K562 (cell line): Measurements from ENCODE around the gene AGL. TPM values are rescaled to one million over a fixed set of nuclear protein-coding genes. Genes with fewer than 3 reads are reported as not detected.

ENCODE experiments used
- ASH1L ChIP-seq: fragments of 450-650 bp; IDR thresholded peaks from 2 replicates; pipeline ENCODE4 v1.6.1; 2018; ENCODE audit warnings: borderline replicate concordance, mild to moderate bottlenecking, low read depth; ENCODE audit not compliant: partially characterized antibody
- ATF1 ChIP-seq, 2 experiments: fragments of 450-650 bp in 1 of 2; IDR thresholded peaks; 2 replicates each; pipeline ENCODE4 v1.6.1; 2016; ENCODE audit warnings: missing compliant biosample characterization in 1 of 2, missing genetic modification characterization in 1 of 2
- CBFA2T3 ChIP-seq: fragments of 450-650 bp; IDR thresholded peaks from 2 replicates; pipeline ENCODE4 v1.6.1; 2017
- CBX1 ChIP-seq: sonication (generic); IDR thresholded peaks from 2 replicates; pipeline ENCODE4 v1.6.1; 2016; ENCODE audit warnings: antibody characterized with exemption, low read depth, mild to moderate bottlenecking
- DPF2 ChIP-seq: fragments of 450-650 bp; IDR thresholded peaks from 2 replicates; pipeline ENCODE4 v1.6.1; 2016
- ELF1 ChIP-seq: fragments of 200-800 bp; sonication (Bioruptor generic); IDR thresholded peaks from 2 replicates; pipeline ENCODE4 v1.6.1; 2016; ENCODE audit warnings: missing genetic modification characterization, missing compliant biosample characterization
- KAT7 ChIP-seq: sonication (generic); formaldehyde crosslinking; IDR thresholded peaks from 2 replicates; pipeline ENCODE4 v1.8.0; 2022; ENCODE audit warnings: missing genetic modification reagents, mild to moderate bottlenecking, borderline replicate concordance
- KLF1 ChIP-seq: fragments of 450-650 bp; IDR thresholded peaks from 2 replicates; pipeline ENCODE4 v1.6.1; 2016; ENCODE audit warnings: missing genetic modification characterization, missing compliant biosample characterization
- MCM3 ChIP-seq: fragments of 450-650 bp; IDR thresholded peaks from 2 replicates; pipeline ENCODE4 v1.6.1; 2016
- MNT ChIP-seq, 2 experiments: fragments of 450-650 bp; conservative IDR thresholded peaks; 2 replicates each; pipeline ENCODE4 v1.6.1; 2017; ENCODE audit warnings: mild to moderate bottlenecking in 2 of 2, moderate library complexity in 2 of 2
- NCOR1 ChIP-seq: fragments of 450-650 bp; IDR thresholded peaks from 2 replicates; pipeline ENCODE4 v1.6.1; 2016; ENCODE audit warnings: mild to moderate bottlenecking, moderate library complexity
- NFIC ChIP-seq: fragments of 450-650 bp; IDR thresholded peaks from 2 replicates; pipeline ENCODE4 v1.6.1; 2017; ENCODE audit warnings: mild to moderate bottlenecking, inconsistent platforms
- SIRT6 ChIP-seq: IDR thresholded peaks from one replicate; pipeline ENCODE4 v1.6.1; 2012; ENCODE audit warnings: low read depth, mild to moderate bottlenecking, control low read depth, inconsistent platforms, low read length, moderate library complexity
- YBX1 ChIP-seq: fragments of 450-650 bp; IDR thresholded peaks from 2 replicates; pipeline ENCODE4 v1.7.1; 2016; ENCODE audit warnings: mild to moderate bottlenecking
- ZNF445 ChIP-seq: fragments of 250-450 bp; sonication (Bioruptor Pico); IDR thresholded peaks from 2 replicates; pipeline ENCODE4 v1.4.0; 2020; ENCODE audit warnings: low read depth, mild to moderate bottlenecking, moderate library complexity
- ZNF699 ChIP-seq: fragments of 250-450 bp; sonication (Bioruptor Pico); IDR thresholded peaks from 2 replicates; pipeline ENCODE4 v1.8.0; 2021; ENCODE audit warnings: mild to moderate bottlenecking, moderate library complexity; ENCODE audit not compliant: insufficient replicate concordance
- polyA plus RNA-seq, 8 experiments: library from polyadenylated mRNA; depleted of rRNA in 4 of 8; stranded (reverse) in 5 of 8; unstranded in 3 of 8; fragments of >200 nt; fragmentation: Nextera tagmentation in 2 of 8; fragmentation: Illumina TruSeq in 1 of 8; extraction: Ambion mirVana in 2 of 8; extraction: Trizol in 1 of 8; gene quantifications; 2 replicates each; pipeline versions ENCODE4 v1.2.1 to v1.2.3, GENCODE V29; 2011 to 2014; ENCODE audit warnings: inconsistent platforms in 1 of 8, missing spikeins in 1 of 8
- total RNA-seq, 7 experiments: library from RNA; depleted of rRNA in 6 of 7; stranded (reverse); fragments of >200 nt in 6 of 7; fragmentation: Illumina TruSeq in 2 of 7; extraction: Trizol in 2 of 7; gene quantifications; 2 replicates each; pipeline versions ENCODE4 v1.2.1 to v1.2.3, GENCODE V29; 2011 to 2021; ENCODE audit warnings: low replicate concordance in 1 of 7
- TF ChIP-seq, protein P1 (sequence below): fragments of 250-450 bp; sonication (Bioruptor Pico); IDR thresholded peaks from 2 replicates; pipeline ENCODE4 v1.5.0; 2020; ENCODE audit warnings: mild to moderate bottlenecking, borderline replicate concordance
- TF ChIP-seq, protein P2 (sequence below): IDR thresholded peaks from 2 replicates; pipeline ENCODE4 v1.6.1; 2011; ENCODE audit warnings: borderline replicate concordance, low read depth, mild to moderate bottlenecking, moderate library complexity, low read length; ENCODE audit not compliant: insufficient read depth, poor library complexity, severe bottlenecking
- TF ChIP-seq, protein P3 (sequence below): fragments of 450-650 bp; conservative IDR thresholded peaks from 2 replicates; pipeline ENCODE4 v1.6.1; 2016; ENCODE audit warnings: missing genetic modification characterization, low read depth, mild to moderate bottlenecking, missing compliant biosample characterization, moderate library complexity

AGL gene
- total and polyA plus RNA-seq, 9 of the 15 experiments (the other 6 are each of a cell fraction or from before 2014, with no cell fraction given) = 6.3 to 20.4 (median 12.4) TPM

- TF ChIP-seq ZNF699 (CRISPR knock-in tag) (no peak), YBX1 (no peak), DPF2 (no peak), MCM3 (no peak), ELF1 (tag) (no peak), KLF1 (tag) (no peak), NCOR1 (no peak), SIRT6 (no peak), ZNF445 (CRISPR knock-in tag) (no peak), MNT (conservative IDR thresholded peaks at IDR 0.05) (peak in 1 of 2 experiments; percentile 70; a peak in 1 of 4 replicates), KAT7 (CRISPR knock-in tag) (no peak), CBX1 (no peak), CBFA2T3 (no peak), NFIC (0 out of 2 replicates have a peak, but pooled peaks have one; percentile 2), ASH1L (no peak), ATF1 (CRISPR knock-in tag; IDR thresholded peaks at IDR 0.05) (no peak), ATF1 (tag; IDR thresholded peaks at IDR 0.05) (no peak)
- TF ChIP-seq, protein P1, sequence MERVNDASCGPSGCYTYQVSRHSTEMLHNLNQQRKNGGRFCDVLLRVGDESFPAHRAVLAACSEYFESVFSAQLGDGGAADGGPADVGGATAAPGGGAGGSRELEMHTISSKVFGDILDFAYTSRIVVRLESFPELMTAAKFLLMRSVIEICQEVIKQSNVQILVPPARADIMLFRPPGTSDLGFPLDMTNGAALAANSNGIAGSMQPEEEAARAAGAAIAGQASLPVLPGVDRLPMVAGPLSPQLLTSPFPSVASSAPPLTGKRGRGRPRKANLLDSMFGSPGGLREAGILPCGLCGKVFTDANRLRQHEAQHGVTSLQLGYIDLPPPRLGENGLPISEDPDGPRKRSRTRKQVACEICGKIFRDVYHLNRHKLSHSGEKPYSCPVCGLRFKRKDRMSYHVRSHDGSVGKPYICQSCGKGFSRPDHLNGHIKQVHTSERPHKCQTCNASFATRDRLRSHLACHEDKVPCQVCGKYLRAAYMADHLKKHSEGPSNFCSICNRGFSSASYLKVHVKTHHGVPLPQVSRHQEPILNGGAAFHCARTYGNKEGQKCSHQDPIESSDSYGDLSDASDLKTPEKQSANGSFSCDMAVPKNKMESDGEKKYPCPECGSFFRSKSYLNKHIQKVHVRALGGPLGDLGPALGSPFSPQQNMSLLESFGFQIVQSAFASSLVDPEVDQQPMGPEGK (CRISPR knock-in tag) = no peak
- TF ChIP-seq, protein P2, sequence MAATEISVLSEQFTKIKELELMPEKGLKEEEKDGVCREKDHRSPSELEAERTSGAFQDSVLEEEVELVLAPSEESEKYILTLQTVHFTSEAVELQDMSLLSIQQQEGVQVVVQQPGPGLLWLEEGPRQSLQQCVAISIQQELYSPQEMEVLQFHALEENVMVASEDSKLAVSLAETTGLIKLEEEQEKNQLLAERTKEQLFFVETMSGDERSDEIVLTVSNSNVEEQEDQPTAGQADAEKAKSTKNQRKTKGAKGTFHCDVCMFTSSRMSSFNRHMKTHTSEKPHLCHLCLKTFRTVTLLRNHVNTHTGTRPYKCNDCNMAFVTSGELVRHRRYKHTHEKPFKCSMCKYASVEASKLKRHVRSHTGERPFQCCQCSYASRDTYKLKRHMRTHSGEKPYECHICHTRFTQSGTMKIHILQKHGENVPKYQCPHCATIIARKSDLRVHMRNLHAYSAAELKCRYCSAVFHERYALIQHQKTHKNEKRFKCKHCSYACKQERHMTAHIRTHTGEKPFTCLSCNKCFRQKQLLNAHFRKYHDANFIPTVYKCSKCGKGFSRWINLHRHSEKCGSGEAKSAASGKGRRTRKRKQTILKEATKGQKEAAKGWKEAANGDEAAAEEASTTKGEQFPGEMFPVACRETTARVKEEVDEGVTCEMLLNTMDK = no peak
- TF ChIP-seq, protein P3, sequence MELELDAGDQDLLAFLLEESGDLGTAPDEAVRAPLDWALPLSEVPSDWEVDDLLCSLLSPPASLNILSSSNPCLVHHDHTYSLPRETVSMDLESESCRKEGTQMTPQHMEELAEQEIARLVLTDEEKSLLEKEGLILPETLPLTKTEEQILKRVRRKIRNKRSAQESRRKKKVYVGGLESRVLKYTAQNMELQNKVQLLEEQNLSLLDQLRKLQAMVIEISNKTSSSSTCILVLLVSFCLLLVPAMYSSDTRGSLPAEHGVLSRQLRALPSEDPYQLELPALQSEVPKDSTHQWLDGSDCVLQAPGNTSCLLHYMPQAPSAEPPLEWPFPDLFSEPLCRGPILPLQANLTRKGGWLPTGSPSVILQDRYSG (tag) = peak; percentile 19; the same call in 1 of the 2 replicates
Measured at GRCh38 chr1:99849413-99849743, 783 bp upstream of the AGL start (continued).
